Measurements from ENCODE around the gene NHLRC4. TPM values are rescaled to one million over a fixed set of nuclear protein-coding genes. Genes with fewer than 3 reads are reported as not detected.

The NHLRC4 gene
- total and polyA plus RNA-seq, 9 of the 15 experiments (the other 6 are each of a cell fraction or from before 2014, with no cell fraction given): 0.24 to 3.7 (median 1.3) TPM; not detected in 2

GRCh38 chr16:580946-581498 lies 14.2 kb downstream of the NHLRC4 start:
- CTCF ChIA-PET (ENCODE audit: low intra/inter-chr PET ratio): no interaction called here

More at GRCh38 chr16:580946-581498, 14.2 kb downstream of the NHLRC4 start:
- H3K36me3 ChIP-seq (ENCODE audit: control insufficient read depth, insufficient read depth, low read length): peaks cover 3% of the 10 kb centered on the region; the same call in 1 of the 3 replicates
- intact Hi-C loops (cut with micrococcal nuclease): no loop called here
- no peak overlapping the region for H3K27ac ChIP-seq (ENCODE audit: extremely low read depth, low read depth, low read length)
- no peak overlapping the region for H3K4me2 ChIP-seq (ENCODE audit: insufficient read depth, low read length)
- H3K4me3 ChIP-seq: no peak overlapping the region
- WGBS (ENCODE audit: insufficient coverage, low coverage, missing lambda C conversion rate): 91% methylated on average over 11 of the region's 19 CpGs
- peaks cover 13% of the 10 kb centered on the region; the same call in 1 of the 2 replicates for H4K20me1 ChIP-seq (replicated peaks; ENCODE audit: control insufficient read depth, insufficient read depth, low read length)
- H3K4me1 ChIP-seq (replicated peaks in 1 of 2; ENCODE audit: control insufficient read depth in 2 of 2, insufficient read depth in 2 of 2, low read length in 2 of 2): peaks cover 0 to 79% of the 10 kb centered on the region in 2 experiments; a peak in 4 of 5 replicates
- ATAC-seq: no peak
- peak overlapping the region in 1 of 2 experiments; percentile 75; a peak in 1 of 4 replicates for H3K9ac ChIP-seq (ENCODE audit: insufficient read depth in 1 of 2, low read depth in 2 of 2, low read length in 2 of 2)
- FAIRE-seq: no peak
- peaks cover 3% of the 10 kb centered on the region for H3K9me1 ChIP-seq (ENCODE audit: control insufficient read depth, insufficient read depth, low read length)
- no peaks in the 10 kb centered on the region for H3K27me3 ChIP-seq (ENCODE audit: control insufficient read depth in 2 of 2, insufficient read depth in 2 of 2, low read length in 2 of 2)
- H2AFZ ChIP-seq (ENCODE audit: low read depth, low read length): no peak overlapping the region
- in situ Hi-C loops (cut with MboI): no loop called here
- no TSS peak for BruUV-seq (replicated peaks)
- no peaks in the 10 kb centered on the region for H3K9me3 ChIP-seq (replicated peaks; ENCODE audit: control insufficient read depth, insufficient read depth, low read depth, low read length)
- TF ChIP-seq TEAD1 (CRISPR knock-in tag; IDR thresholded peaks at IDR 0.05) (no peak), ZBTB33 (CRISPR knock-in tag; IDR thresholded peaks at IDR 0.05) (peak; percentile 47; the same call in 1 of the 2 replicates), ZNF586 (CRISPR knock-in tag; conservative IDR thresholded peaks at IDR 0.05) (no peak)
- H3K79me2 ChIP-seq (ENCODE audit: control insufficient read depth, insufficient read depth, low read length): no peaks in the 10 kb centered on the region
- no peak for DNase-seq (ENCODE audit: extremely low read depth in 1 of 4, low spot score in 3 of 4)
- POLR2A ChIA-PET: interaction anchor here (0.5 to 2.1 kb wide), 5 partner anchors 9 to 296 kb away, joined by 3 to 5 read pairs (median 3); partner anchors contain the start of genes RAB40C and STUB1
